SK-N-SH (cell line): Measurements from ENCODE around the gene SYNJ2.

Source experiments
- CTCF ChIP-seq: fragments of 200-600 bp; sonication (generic); IDR thresholded peaks from 2 replicates; pipeline ENCODE4 v1.6.1; 2017; ENCODE audit warnings: antibody characterized with exemption, mild to moderate bottlenecking, moderate library complexity
- EP300 ChIP-seq, 2 experiments: IDR thresholded peaks; 2 replicates each; pipeline versions ENCODE4 v1.4.0 to v1.6.1; 2012; ENCODE audit warnings: borderline replicate concordance in 1 of 2, low read depth in 1 of 2, low read length in 1 of 2
- FOXM1 ChIP-seq: IDR thresholded peaks from 2 replicates; pipeline ENCODE4 v1.4.0; 2012; ENCODE audit warnings: low read depth, mild to moderate bottlenecking
- GATA2 ChIP-seq: sonication (generic); formaldehyde crosslinking; IDR thresholded peaks from 2 replicates; pipeline ENCODE4 v1.5.0; 2020; ENCODE audit warnings: mild to moderate bottlenecking, missing genetic modification reagents
- JUND ChIP-seq: IDR thresholded peaks from 2 replicates; pipeline ENCODE4 v1.4.0; 2012
- MAX ChIP-seq: IDR thresholded peaks from 2 replicates; pipeline ENCODE4 v1.4.0; 2012; ENCODE audit warnings: low read depth
- MEF2A ChIP-seq: IDR thresholded peaks from 2 replicates; pipeline ENCODE4 v1.4.0; 2012; ENCODE audit warnings: low read depth, borderline replicate concordance
- RAD21 ChIP-seq: IDR thresholded peaks from 2 replicates; pipeline ENCODE4 v1.6.1; 2012; ENCODE audit warnings: mild to moderate bottlenecking, low read length
- REST ChIP-seq: IDR thresholded peaks from 2 replicates; pipeline ENCODE4 v1.6.1; 2012; ENCODE audit warnings: mild to moderate bottlenecking, low read depth, low read length, moderate library complexity
- RFX5 ChIP-seq: IDR thresholded peaks from 2 replicates; pipeline ENCODE4 v1.6.1; 2012; ENCODE audit warnings: mild to moderate bottlenecking, improper control_type of control experiment, low read length
- SIN3A ChIP-seq: IDR thresholded peaks from 2 replicates; pipeline ENCODE4 v1.6.1; 2012; ENCODE audit warnings: low read depth, mild to moderate bottlenecking, low read length, moderate library complexity, borderline replicate concordance
- SMC3 ChIP-seq: IDR thresholded peaks from 2 replicates; pipeline ENCODE4 v1.6.1; 2012; ENCODE audit warnings: low read depth, low read length, improper control_type of control experiment
- TAF1 ChIP-seq: IDR thresholded peaks from 2 replicates; pipeline ENCODE4 v1.6.1; 2012; ENCODE audit warnings: low read depth, mild to moderate bottlenecking, low read length, moderate library complexity, borderline replicate concordance

GRCh38 chr6:158087224-158087867 is 105.7 kb downstream of the SYNJ2 start:
- TF ChIP-seq CTCF (no peak), EP300 (IDR thresholded peaks at IDR 0.05; ENCODE audit: borderline replicate concordance in 1 of 2, low read depth in 1 of 2, low read length in 1 of 2) (no peak), FOXM1 (no peak), GATA2 (CRISPR knock-in tag) (no peak), SIN3A (no peak), MAX (no peak), SMC3 (no peak), MEF2A (no peak), TAF1 (no peak), REST (no peak), JUND (no peak), RFX5 (no peak), RAD21 (no peak)
